Neural cell (in vitro differentiated cells): ENCODE results near the gene BET1.

ENCODE experiments used
- CTCF ChIP-seq: fragments of 450-650 bp; IDR thresholded peaks from 2 replicates; pipeline ENCODE4 v1.5.1; 2014; ENCODE audit warnings: antibody characterized with exemption, mild to moderate bottlenecking, moderate library complexity; ENCODE audit not compliant: poor library complexity, severe bottlenecking
- EZH2 ChIP-seq: fragments of 200-600, 300-800 bp; shearing (Covaris generic), sonication (generic); IDR thresholded peaks from 2 replicates; pipeline ENCODE4 v1.6.1; 2014; ENCODE audit warnings: antibody characterized with exemption, low read length, borderline replicate concordance, mild to moderate bottlenecking; ENCODE audit not compliant: insufficient read depth, poor library complexity, severe bottlenecking
- MXI1 ChIP-seq: fragments of 450-650 bp; conservative IDR thresholded peaks from 2 replicates; pipeline ENCODE4 v1.6.1; 2014; ENCODE audit warnings: antibody characterized with exemption, mild to moderate bottlenecking; ENCODE audit not compliant: poor library complexity, severe bottlenecking
- REST ChIP-seq: IDR thresholded peaks from 2 replicates; pipeline ENCODE4 v1.6.1; 2012; ENCODE audit warnings: borderline replicate concordance
- SMC3 ChIP-seq: fragments of 450-650 bp; conservative IDR thresholded peaks from 2 replicates; pipeline ENCODE4 v1.6.1; 2014; ENCODE audit warnings: antibody characterized with exemption, mild to moderate bottlenecking, moderate library complexity; ENCODE audit not compliant: poor library complexity

GRCh38 chr7:93945083-93945482 is 59.1 kb downstream of the BET1 start:
- TF ChIP-seq EZH2 (no peak), CTCF (no peak), REST (no peak), MXI1 (no peak), SMC3 (no peak)
